Measurements from ENCODE around the gene ERCC1. TPM values are rescaled to one million over a fixed set of nuclear protein-coding genes. Genes with fewer than 3 reads are reported as not detected.

ERCC1 gene
- total and polyA plus RNA-seq, 2 of the 13 experiments (the other 11 are each of a cell fraction or from before 2014, with no cell fraction given) = 40.0 to 66.4 TPM

DNA sequence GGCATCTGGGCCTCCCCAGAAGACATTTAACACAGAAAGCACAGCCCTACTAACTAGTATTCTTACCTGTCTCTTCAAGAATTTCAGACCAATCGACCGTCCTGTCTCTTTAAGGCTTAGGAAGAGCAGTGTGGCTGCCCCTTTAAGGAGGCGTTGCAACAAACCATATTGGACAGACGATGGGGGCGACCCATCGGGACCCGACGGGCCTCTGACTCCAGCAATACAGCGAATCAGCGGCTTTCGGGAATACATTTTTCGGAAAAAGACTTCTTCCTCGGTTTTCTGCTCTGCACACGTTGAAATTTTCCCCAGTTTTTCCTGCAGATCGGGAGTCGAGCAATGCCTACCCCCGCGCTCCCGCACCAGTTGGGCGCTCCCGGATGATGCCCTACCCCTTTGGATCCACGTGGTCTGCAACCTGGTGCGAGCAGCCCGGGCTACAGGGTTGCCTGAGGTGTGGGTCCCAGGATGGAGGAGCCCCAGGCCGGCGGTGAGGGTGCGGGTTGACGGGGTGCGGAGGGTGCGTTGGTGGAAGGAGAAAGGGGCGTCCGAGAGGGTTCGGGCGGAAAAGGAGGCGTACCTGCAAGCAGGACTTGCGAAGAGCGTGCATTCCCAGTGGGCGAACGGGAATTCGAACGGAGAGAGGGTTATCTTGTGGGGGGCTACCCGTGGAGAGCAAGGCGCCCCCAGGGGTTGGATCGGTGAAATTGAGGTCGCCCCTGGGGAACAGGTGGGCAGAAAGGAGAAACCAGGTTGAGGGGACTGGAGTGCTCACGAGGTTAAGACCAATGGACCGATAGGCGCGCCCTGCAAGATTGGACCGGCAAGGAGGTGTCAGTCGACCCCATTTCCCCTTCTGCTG is 17.3 kb downstream of the ERCC1 start, which contains the start of gene POLR1G (continued):
- TF ChIP-seq, protein P1, sequence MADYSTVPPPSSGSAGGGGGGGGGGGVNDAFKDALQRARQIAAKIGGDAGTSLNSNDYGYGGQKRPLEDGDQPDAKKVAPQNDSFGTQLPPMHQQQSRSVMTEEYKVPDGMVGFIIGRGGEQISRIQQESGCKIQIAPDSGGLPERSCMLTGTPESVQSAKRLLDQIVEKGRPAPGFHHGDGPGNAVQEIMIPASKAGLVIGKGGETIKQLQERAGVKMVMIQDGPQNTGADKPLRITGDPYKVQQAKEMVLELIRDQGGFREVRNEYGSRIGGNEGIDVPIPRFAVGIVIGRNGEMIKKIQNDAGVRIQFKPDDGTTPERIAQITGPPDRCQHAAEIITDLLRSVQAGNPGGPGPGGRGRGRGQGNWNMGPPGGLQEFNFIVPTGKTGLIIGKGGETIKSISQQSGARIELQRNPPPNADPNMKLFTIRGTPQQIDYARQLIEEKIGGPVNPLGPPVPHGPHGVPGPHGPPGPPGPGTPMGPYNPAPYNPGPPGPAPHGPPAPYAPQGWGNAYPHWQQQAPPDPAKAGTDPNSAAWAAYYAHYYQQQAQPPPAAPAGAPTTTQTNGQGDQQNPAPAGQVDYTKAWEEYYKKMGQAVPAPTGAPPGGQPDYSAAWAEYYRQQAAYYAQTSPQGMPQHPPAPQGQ (CRISPR knock-in tag; IDR thresholded peaks at IDR 0.05; ENCODE audit: borderline replicate concordance) = no peak
- TF ChIP-seq STAT6 (CRISPR knock-in tag; IDR thresholded peaks at IDR 0.05; ENCODE audit: borderline replicate concordance) (no peak), ZNF574 (CRISPR knock-in tag; IDR thresholded peaks at IDR 0.05) (no peak; the same call in 1 of the 2 replicates), EZH2 (conservative IDR thresholded peaks at IDR 0.05; ENCODE audit: low read depth, low read length) (no peak), POLR2AphosphoS2 (IDR thresholded peaks at IDR 0.05; ENCODE audit: low read depth, low read length) (no peak), CTCF (CRISPR knock-in tag; IDR thresholded peaks at IDR 0.05) (no peak), ZBTB1 (CRISPR knock-in tag; IDR thresholded peaks at IDR 0.05; ENCODE audit: borderline replicate concordance) (no peak), ZBTB25 (CRISPR knock-in tag; IDR thresholded peaks at IDR 0.05) (no peak; the same call in 1 of the 2 replicates), NR2F2 (IDR thresholded peaks at IDR 0.05; ENCODE audit: borderline replicate concordance, low read depth) (0 out of 2 replicates have a peak, but pooled peaks have one; percentile 53)
- TF ChIP-seq, protein P2, sequence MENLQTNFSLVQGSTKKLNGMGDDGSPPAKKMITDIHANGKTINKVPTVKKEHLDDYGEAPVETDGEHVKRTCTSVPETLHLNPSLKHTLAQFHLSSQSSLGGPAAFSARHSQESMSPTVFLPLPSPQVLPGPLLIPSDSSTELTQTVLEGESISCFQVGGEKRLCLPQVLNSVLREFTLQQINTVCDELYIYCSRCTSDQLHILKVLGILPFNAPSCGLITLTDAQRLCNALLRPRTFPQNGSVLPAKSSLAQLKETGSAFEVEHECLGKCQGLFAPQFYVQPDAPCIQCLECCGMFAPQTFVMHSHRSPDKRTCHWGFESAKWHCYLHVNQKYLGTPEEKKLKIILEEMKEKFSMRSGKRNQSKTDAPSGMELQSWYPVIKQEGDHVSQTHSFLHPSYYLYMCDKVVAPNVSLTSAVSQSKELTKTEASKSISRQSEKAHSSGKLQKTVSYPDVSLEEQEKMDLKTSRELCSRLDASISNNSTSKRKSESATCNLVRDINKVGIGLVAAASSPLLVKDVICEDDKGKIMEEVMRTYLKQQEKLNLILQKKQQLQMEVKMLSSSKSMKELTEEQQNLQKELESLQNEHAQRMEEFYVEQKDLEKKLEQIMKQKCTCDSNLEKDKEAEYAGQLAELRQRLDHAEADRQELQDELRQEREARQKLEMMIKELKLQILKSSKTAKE (CRISPR knock-in tag; IDR thresholded peaks at IDR 0.05; ENCODE audit: borderline replicate concordance) = no peak
- TF ChIP-seq, protein P3, sequence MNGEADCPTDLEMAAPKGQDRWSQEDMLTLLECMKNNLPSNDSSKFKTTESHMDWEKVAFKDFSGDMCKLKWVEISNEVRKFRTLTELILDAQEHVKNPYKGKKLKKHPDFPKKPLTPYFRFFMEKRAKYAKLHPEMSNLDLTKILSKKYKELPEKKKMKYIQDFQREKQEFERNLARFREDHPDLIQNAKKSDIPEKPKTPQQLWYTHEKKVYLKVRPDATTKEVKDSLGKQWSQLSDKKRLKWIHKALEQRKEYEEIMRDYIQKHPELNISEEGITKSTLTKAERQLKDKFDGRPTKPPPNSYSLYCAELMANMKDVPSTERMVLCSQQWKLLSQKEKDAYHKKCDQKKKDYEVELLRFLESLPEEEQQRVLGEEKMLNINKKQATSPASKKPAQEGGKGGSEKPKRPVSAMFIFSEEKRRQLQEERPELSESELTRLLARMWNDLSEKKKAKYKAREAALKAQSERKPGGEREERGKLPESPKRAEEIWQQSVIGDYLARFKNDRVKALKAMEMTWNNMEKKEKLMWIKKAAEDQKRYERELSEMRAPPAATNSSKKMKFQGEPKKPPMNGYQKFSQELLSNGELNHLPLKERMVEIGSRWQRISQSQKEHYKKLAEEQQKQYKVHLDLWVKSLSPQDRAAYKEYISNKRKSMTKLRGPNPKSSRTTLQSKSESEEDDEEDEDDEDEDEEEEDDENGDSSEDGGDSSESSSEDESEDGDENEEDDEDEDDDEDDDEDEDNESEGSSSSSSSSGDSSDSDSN (CRISPR knock-in tag; IDR thresholded peaks at IDR 0.05) = peak; percentile 38
